GM10248 (cell line): ENCODE measurements around the gene AUNIP.
A peak's percentile ranks its signal among the peaks of the same experiment; 100 is the strongest.

ENCODE experiments used
- CTCF ChIA-PET: fragments of 300-600 bp; sonication (Branson Sonifier 250); formaldehyde crosslinking; extraction: SDS; loops from one replicate; lab custom pipeline; 2021; ENCODE audit warnings: antibody characterized with exemption; lab: Yijun Ruan, JAX
- POLR2A ChIA-PET: fragments of 350-650 bp; sonication (Branson Sonifier 250); formaldehyde crosslinking; extraction: SDS; loops from one replicate; lab custom pipeline; 2020; ENCODE audit warnings: antibody characterized with exemption; lab: Yijun Ruan, JAX
- DNase-seq: peaks from one replicate; pipeline ENCODE4 v3.0.0; 2012; ENCODE audit errors: extremely low spot score
- TF ChIP-seq, protein P1 (sequence below): IDR thresholded peaks from 2 replicates; pipeline ENCODE4 v1.5.1; 2012; ENCODE audit warnings: mild to moderate bottlenecking, low read depth; ENCODE audit errors: extremely low read depth, missing control alignments, control extremely low read depth

AUNIP gene

GRCh38 chr1:25804244-25804963 lies 54.9 kb downstream of the AUNIP start:
- peak; percentile 59 for DNase-seq
- POLR2A ChIA-PET: interaction anchor here (0.6 to 0.7 kb wide), 2 partner anchors 557 to 840 kb away, joined by 4 to 5 read pairs; no protein-coding TSS in a partner anchor
- CTCF ChIA-PET: interaction anchor here (1.1 to 1.4 kb wide), 4 partner anchors 8 to 17 kb away, joined by 3 to 4 read pairs (median 4); no protein-coding TSS in a partner anchor
- TF ChIP-seq, protein P1, sequence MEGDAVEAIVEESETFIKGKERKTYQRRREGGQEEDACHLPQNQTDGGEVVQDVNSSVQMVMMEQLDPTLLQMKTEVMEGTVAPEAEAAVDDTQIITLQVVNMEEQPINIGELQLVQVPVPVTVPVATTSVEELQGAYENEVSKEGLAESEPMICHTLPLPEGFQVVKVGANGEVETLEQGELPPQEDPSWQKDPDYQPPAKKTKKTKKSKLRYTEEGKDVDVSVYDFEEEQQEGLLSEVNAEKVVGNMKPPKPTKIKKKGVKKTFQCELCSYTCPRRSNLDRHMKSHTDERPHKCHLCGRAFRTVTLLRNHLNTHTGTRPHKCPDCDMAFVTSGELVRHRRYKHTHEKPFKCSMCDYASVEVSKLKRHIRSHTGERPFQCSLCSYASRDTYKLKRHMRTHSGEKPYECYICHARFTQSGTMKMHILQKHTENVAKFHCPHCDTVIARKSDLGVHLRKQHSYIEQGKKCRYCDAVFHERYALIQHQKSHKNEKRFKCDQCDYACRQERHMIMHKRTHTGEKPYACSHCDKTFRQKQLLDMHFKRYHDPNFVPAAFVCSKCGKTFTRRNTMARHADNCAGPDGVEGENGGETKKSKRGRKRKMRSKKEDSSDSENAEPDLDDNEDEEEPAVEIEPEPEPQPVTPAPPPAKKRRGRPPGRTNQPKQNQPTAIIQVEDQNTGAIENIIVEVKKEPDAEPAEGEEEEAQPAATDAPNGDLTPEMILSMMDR: no peak

DNA sequence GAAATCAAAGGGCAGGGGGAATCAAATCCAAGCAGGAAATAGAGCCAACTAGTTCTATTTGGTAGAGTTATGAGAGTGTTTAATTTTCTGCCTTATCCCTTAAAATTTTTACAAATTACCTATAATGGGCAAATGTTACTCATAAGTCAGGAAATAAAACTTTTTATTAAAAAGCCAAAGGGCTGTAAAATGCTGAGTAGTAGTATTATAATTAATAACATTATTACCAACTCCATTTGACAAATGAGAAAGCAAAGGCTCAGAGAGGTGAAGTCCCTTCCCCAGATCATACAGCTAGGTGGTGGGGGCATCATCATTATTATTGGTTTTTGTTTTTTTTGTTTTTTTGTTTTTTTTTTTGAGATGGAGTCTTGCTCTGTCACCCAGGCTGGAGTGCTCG lies 55.9 kb downstream of the AUNIP start:
- POLR2A ChIA-PET: no interaction called here
- TF ChIP-seq, protein P1: no peak
- no peak for DNase-seq
- CTCF ChIA-PET: interaction anchor here (0.8 to 6.8 kb wide), 4 partner anchors 8 to 194 kb away, joined by 3 to 65 read pairs (median 4); no protein-coding TSS in a partner anchor

- peak; percentile 67 for DNase-seq
- TF ChIP-seq, protein P1: peak; percentile 5
- POLR2A ChIA-PET: no interaction called here
- CTCF ChIA-PET: interaction anchor here (0.8 to 6.8 kb wide), 5 partner anchors 9 to 194 kb away, joined by 3 to 65 read pairs (median 3); no protein-coding TSS in a partner anchor
Observed at GRCh38 chr1:25802915-25803314, 56.3 kb downstream of the AUNIP start.

DNA sequence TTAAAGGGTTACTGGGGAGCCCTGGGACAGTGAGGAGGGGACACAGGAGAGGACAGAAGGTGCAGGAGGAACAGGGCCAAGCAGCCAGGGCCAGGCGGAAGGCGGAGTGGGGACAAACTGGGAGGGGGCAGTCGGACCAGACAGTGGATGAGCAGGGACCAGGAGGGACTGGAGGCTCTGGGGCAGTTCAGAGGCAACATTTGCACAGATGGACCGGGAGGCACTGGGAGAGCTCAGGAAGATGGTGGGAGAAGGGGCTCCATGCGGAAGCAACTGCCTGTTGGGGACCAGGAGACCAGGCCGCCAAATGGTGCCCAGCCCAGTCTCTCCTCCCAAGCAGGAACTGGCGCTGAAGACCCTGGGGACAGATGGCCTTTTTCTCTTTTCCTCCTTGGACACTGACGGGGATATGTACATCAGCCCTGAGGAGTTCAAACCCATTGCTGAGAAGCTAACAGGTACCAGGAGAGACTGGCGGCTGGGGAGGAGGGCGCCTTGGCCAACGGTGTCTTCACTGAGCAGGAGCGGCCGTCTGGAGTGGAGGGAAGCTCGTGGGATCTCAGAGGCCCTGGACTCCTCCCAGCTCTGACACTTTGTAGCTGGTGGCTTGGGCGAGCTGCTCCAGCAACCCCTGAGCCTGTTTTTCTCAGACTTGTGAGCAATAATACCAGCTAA lies 58.4 kb downstream of the AUNIP start:
- POLR2A ChIA-PET: no interaction called here
- CTCF ChIA-PET: interaction anchor here (1.1 to 6.8 kb wide), 3 partner anchors 11 to 18 kb away, joined by 3 to 65 read pairs (median 5); partner anchors contain the start of gene MTFR1L
- TF ChIP-seq, protein P1: no peak
- DNase-seq: no peak

DNA sequence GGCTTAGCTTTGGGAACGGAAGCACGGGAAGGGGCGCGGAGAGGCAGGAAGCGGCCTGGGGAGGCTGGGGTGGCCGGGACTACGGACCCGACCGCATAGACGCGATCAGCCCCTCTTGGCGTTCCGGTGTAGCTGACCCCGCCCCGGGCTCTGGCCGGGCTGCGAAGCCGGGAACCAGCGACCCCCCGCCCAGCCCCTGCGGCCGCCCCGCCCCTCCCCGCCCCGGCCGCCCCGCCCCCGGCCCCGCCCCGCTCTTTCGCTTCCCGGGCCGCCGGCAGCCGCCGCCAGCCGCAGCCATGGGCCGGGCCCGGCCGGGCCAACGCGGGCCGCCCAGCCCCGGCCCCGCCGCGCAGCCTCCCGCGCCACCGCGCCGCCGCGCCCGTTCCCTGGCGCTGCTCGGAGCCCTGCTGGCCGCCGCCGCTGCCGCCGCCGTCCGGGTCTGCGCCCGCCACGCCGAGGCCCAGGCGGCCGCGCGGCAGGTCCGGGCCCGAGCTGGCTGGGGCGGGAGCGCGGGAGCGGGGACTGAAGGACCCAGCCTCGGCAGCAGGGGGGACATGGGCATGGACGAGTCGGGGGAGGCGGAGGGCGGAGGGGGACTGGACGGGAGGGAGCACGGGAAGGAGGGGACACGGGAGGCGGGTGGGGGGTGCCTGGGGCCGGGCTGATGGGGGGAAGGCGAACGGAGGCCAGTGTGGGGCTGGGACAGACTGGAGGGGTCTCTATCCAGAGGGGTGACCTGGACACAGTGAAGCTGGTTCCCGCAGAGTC lies 59.1 kb downstream of the AUNIP start, which contains the start of gene SELENON:
SELENON (plus strand) TSS at position 259 of the 768 bp plus-strand sequence; CDS start at position 297, 38 bp downstream.
- DNase-seq: peak; percentile 60
- TF ChIP-seq, protein P1: no peak
- POLR2A ChIA-PET: no interaction called here
- CTCF ChIA-PET: interaction anchor here (1.1 to 6.8 kb wide), 2 partner anchors 12 to 19 kb away, joined by 5 to 65 read pairs; partner anchors contain the start of gene MTFR1L

- ChIA-PET POLR2A (no interaction called here), CTCF (interaction anchor here (6.8 kb wide), 1 partner anchor 12 kb away, joined by 65 read pairs; no protein-coding TSS in a partner anchor)
- TF ChIP-seq, protein P1: no peak
- DNase-seq: no peak
Observed at GRCh38 chr1:25799352-25799934, 59.8 kb downstream of the AUNIP start.
